GM18519 (cell line): ENCODE data around the gene NBPF6.
"Not testable (repeated sequence)": the region's sequence is repeated elsewhere in the genome, so short reads cannot be mapped to it uniquely, and the experiment has no call there.

ENCODE experiments used
- ATAC-seq: cut with Tn5 transposase; IDR thresholded peaks from one replicate; pipeline ENCODE4 v1.9.1; 2021; ENCODE audit warnings: mild to moderate bottlenecking, moderate library complexity; ENCODE audit not compliant: unreplicated experiment, low FRiP score

NBPF6 gene

DNA sequence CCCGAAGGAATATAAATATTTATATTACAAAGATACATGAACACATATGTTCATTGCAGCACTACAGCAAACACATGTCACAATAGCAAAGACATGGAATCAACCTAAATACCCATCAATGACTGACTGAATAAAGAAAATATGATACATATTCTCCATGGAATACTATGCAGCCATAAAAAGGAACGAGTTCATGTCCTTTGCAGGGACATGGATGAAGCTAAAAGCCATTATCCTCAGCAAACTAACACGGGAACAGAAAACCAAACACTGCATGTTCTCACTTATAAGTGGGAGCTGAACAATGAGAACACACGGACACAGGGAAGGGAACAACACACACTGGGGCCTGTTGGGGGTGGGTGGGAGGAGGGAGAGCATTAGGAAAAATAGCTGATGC is 46.7 kb downstream of the NBPF6 start:
- not testable (repeated sequence) for ATAC-seq

DNA sequence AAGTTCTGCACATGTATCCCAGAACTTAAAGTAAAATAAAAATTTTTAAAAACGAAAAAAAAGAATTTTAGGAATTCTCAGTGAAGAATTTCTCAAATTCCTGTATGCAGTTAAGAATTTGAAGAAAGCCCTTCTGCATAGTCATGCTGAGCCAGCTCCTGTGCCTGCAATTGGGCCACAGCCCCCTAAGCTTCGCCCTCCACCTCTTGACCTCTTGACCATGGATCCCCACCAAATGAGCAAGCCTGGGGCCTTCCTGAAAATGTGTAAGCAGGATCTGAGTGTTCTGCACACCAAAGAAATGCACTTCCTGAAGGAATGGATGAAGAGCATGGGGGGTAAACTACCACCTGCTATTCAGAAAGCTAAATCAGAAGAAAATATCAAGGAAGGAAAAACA is 52.0 kb downstream of the NBPF6 start:
- ATAC-seq: no peak

GRCh38 chr1:108502624-108503023 is 52.5 kb downstream of the NBPF6 start:
- ATAC-seq: no peak

DNA sequence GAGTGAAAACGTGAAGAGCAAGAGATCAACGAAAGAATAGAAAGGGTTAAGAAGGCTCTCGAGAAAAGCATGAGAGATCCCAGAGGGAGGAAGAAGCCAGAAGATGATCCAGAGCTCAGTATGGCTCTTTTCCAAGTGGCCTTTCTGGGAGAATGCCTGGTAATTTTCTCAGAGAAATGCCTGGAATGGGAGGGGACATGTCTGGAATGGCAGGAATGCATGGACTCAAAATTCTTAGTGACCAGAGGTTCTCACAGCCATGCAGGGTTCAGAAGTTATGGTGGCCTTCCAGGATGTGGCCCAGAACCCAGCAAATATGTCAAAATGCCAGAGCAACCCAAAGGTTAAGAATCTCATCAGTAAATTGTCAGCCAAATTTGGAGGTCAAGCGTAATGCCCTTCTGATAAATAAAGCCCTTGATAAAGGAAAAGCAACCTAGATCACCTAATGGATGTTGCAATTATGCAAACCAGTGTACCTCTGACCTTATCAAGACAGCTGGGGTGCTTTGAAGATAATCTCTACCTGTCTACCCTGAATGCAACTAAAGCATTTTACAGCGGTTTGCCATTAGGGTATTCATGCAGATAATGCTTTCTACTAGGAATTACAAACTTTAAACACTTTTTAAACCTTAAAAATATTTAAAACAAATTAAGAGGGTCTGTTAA is 53.1 kb downstream of the NBPF6 start:
- no peak for ATAC-seq

GRCh38 chr1:108504447-108504846 is 54.3 kb downstream of the NBPF6 start:
- peak; percentile 64 for ATAC-seq

DNA sequence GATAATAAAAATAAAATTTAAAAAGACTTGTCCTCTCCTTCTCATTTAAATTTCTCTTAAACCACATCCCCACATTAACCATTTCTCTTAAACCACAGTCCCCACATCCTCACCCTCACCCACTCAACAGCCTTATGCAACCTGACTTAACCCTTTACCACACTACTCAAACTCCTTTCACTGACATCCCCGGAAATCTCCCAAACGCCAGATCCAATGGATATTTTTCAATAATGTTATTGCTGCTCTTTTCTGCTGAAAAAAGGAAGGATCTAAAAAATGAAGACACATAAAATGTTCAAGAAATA is 55.6 kb downstream of the NBPF6 start:
- ATAC-seq: no peak

DNA sequence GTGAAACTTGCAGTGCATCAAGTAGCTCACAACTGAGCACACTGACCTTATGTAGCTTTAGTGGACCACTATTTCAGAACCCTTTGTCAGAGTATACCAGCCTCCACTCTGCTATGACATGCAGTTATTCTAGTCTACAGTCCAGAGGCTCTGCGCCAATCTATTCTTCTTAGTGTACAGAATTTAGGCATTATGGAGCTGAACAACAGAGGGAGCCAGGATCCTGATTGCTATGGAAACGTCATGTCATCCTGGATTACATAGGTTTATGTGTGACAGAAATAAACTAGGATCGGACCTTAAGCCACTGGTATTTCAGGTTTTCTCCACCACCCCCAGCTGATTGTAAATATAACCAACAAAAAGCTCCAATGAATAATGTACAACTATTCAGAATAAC is 61.6 kb downstream of the NBPF6 start:
- no peak for ATAC-seq

DNA sequence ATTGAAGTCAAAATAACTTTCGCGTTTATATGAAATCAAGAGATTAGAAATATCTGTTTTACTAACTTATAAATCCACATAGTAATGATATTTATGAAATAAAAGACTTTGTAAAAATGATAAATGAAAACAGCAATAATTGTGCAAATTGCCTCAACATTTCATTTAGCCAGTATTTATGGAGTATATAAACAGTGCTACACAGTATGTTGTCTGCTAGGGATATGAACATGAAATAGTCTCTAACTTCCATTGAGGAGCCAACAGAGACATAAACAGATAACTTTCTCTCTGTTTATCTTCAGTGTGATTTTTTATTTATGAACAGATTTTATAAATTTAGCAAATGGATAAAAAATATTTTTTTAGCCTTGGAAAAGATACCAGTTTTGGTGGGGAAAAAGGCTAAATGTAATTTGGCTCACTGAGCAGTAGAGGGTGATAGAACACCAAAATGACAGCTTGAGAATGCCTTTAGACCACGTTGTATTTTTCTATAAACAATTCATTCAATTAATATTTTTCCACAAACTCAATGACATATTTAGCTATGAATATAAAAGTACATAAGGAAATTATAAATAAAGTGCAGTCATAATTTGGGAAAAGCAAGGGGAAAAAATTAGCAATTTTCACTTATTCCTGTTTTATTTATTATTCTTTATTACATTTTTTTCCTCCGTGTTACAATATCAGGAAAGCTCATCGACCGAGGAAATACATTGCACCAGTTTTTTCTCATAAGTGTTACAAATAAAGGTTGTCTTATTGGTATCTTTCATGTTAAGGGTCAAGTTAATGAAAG is 62.3 kb downstream of the NBPF6 start:
- no peak for ATAC-seq

DNA sequence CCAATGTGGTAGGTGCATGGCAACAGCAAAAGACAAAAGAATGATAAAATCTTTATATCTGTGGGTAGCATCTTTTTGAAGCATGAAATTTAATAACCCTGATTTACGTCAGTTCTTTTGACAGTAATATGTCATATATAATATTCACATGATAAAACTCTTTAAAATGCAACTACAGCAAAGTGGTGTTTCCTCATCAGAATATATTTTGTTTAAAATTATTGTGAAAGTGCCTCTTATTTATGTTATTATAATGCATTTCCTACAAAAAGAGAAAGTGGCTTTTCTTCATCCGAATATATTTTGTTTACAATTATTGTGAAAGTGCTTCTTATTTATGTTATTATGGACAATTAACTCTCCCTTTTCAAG is 62.9 kb downstream of the NBPF6 start:
- ATAC-seq: no peak

- not testable (repeated sequence) for ATAC-seq
Observed at GRCh38 chr1:108513914-108514313, 63.8 kb downstream of the NBPF6 start.

DNA sequence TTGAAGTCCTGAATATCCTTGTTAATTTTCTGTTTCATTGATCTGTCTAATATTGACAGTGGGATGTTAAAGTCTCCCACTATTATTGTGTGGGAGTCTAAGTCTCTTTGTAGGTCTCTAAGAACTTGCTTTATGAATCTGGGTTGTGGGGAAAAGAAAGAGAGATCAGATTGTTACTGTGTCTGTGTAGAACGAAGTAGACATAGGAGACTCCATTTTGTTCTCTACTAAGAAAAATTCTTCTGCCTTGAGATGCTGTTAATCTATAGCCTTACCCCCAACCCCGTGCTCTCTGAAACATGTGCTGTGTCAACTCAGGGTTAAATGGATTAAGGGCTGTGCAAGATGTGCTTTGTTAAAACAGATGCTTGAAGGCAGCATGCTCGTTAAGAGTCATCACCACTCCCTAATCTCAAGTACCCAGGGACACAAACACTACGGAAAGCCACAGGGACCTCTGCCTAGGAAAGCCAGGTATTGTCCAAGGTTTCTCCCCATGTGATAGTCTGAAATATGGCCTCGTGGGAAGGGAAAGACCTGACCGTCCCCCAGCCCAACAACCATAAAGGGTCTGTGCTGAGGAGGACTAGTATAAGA is 67.3 kb downstream of the NBPF6 start:
- ATAC-seq: not testable (repeated sequence)
